Body of pancreas (tissue), 4 donors: ENCODE measurements around the gene TNNC2.

Experiments
- POLR2A ChIP-seq, 3 donors: fragments of 450-650 bp; IDR thresholded peaks; one replicate each; pipeline ENCODE4 v1.6.1; 2016; ENCODE audit warnings: antibody characterized with exemption in 3 of 3, mild to moderate bottlenecking in 2 of 3
- TF ChIP-seq, protein P1 (sequence below), 7 experiments: fragments of 450-650 bp in 4 of 7; fragments of 200-600 bp in 3 of 7; sonication (generic) in 3 of 7; IDR thresholded peaks; one replicate each; pipeline ENCODE4 v1.5.1; 2016 to 2019; ENCODE audit warnings: antibody characterized with exemption in 7 of 7

DNA sequence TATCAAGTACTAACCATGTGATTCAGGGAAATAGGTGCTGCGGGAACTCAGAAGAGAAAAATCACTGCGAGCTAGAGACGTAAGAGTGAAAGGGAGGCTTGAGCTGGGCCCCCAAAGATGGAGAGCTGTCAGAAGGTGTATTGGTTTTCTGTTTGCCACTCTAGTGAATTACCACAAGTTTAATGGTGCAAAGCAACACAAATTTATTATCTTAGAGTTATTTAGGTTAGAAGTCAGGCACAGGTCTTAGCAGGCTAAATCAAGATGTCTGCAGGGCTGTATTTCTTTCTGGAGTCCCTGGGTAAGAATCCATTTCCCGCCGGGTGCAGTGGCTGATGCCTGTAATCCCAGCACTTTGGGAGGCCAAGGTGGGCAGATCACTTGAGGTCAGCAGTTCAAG is 32.8 kb upstream of the TNNC2 start:
- TF ChIP-seq, protein P1, sequence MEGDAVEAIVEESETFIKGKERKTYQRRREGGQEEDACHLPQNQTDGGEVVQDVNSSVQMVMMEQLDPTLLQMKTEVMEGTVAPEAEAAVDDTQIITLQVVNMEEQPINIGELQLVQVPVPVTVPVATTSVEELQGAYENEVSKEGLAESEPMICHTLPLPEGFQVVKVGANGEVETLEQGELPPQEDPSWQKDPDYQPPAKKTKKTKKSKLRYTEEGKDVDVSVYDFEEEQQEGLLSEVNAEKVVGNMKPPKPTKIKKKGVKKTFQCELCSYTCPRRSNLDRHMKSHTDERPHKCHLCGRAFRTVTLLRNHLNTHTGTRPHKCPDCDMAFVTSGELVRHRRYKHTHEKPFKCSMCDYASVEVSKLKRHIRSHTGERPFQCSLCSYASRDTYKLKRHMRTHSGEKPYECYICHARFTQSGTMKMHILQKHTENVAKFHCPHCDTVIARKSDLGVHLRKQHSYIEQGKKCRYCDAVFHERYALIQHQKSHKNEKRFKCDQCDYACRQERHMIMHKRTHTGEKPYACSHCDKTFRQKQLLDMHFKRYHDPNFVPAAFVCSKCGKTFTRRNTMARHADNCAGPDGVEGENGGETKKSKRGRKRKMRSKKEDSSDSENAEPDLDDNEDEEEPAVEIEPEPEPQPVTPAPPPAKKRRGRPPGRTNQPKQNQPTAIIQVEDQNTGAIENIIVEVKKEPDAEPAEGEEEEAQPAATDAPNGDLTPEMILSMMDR (IDR thresholded peaks at IDR 0.05) = no peak
- TF ChIP-seq POLR2A (IDR thresholded peaks at IDR 0.05) = no peak
